NT2/D1 (cell line): ENCODE data around the gene PASD1.

Experiments used
- SUZ12 ChIP-seq: IDR thresholded peaks from 2 replicates; pipeline ENCODE4 v1.6.1; 2011; ENCODE audit not compliant: insufficient read length, insufficient read depth; ENCODE audit errors: extremely low read depth
- ZNF274 ChIP-seq: IDR thresholded peaks from 2 replicates; pipeline ENCODE4 v1.6.1; 2011; ENCODE audit warnings: mild to moderate bottlenecking, low read depth, low read length

- no peak for TF ChIP-seq ZNF274
- TF ChIP-seq SUZ12: no peak
Measured at GRCh38 chrX:151703487-151703886, 140.0 kb downstream of the PASD1 start.
